ENCODE measurements around the gene TNRC6B. TPM values are rescaled to one million over a fixed set of nuclear protein-coding genes. Genes with fewer than 3 reads are reported as not detected.
"Not testable (repeated sequence)": the region's sequence is repeated elsewhere in the genome, so short reads cannot be mapped to it uniquely, and the experiment has no call there.

TNRC6B gene
- total and polyA plus RNA-seq, 2 of the 13 experiments (the other 11 are each of a cell fraction or from before 2014, with no cell fraction given): 8.9 to 13.2 TPM

- intact Hi-C loops (cut with micrococcal nuclease; ENCODE audit: unreplicated experiment): no loop called here
- 35% methylated on average over 1 of the region's 1 CpG for WGBS (ENCODE audit: low lambda C conversion rate)
- no peak for TF ChIP-seq PAX8 (CRISPR knock-in tag; IDR thresholded peaks at IDR 0.05; ENCODE audit: borderline replicate concordance)
- TF ChIP-seq YY1 (IDR thresholded peaks at IDR 0.05; ENCODE audit: insufficient read depth, insufficient replicate concordance, low read depth, low read length): no peak
- no peak for TF ChIP-seq ZNF17 (CRISPR knock-in tag; IDR thresholded peaks at IDR 0.05)
- no peak for TF ChIP-seq CBX2 (IDR thresholded peaks at IDR 0.05; ENCODE audit: low read depth, low read length)
- no peak for TF ChIP-seq CBX2 (CRISPR knock-in tag; IDR thresholded peaks at IDR 0.05; ENCODE audit: low read depth)
- TF ChIP-seq ONECUT2 (CRISPR knock-in tag; IDR thresholded peaks at IDR 0.05): no peak
- TF ChIP-seq ZNF567 (CRISPR knock-in tag; IDR thresholded peaks at IDR 0.05; ENCODE audit: borderline replicate concordance): no peak
- TF ChIP-seq CREM (IDR thresholded peaks at IDR 0.05): no peak
- TF ChIP-seq CREM (CRISPR knock-in tag; IDR thresholded peaks at IDR 0.05): no peak
- ChIA-PET CTCF (ENCODE audit: low intra/inter-chr PET ratio, low total read pairs) (no interaction called here), POLR2A (interaction anchor here (0.9 to 2.0 kb wide), 2 partner anchors 16 to 117 kb away, joined by 3 to 7 read pairs; partner anchors contain the start of gene TNRC6B)
- Histone ChIP-seq H3K4me2 (ENCODE audit: low read depth, low read length) (no peak overlapping the region), H2AFZ (ENCODE audit: low read length) (no peak overlapping the region), H3K4me3 (replicated peaks in 1 of 3; ENCODE audit: insufficient read depth in 1 of 3, low read depth in 2 of 3, low read length in 3 of 3) (no peak overlapping the region), H3K79me2 (ENCODE audit: insufficient read depth, low read length) (no peaks in the 10 kb centered on the region), H3K36me3 (replicated peaks in 1 of 2; ENCODE audit: control insufficient read depth in 1 of 2, insufficient read depth in 2 of 2, low read length in 2 of 2) (no peaks in the 10 kb centered on the region), H3K9ac (ENCODE audit: insufficient read depth, low read depth, low read length) (no peak overlapping the region), H3K4me1 (ENCODE audit: insufficient read depth, low read length) (peaks cover 7% of the 10 kb centered on the region), H3K27ac (ENCODE audit: extremely low read length, insufficient read depth, low read length) (no peak overlapping the region), H3K9me3 (ENCODE audit: low read length) (no peaks in the 10 kb centered on the region), H3K27me3 (ENCODE audit: control insufficient read depth in 1 of 2, insufficient read depth in 2 of 2, low read length in 2 of 2) (no peaks in the 10 kb centered on the region; a peak in 1 of 5 replicates), H4K20me1 (ENCODE audit: insufficient read depth, low read length) (peaks cover 13% of the 10 kb centered on the region; the same call in 1 of the 2 replicates)
- ATAC-seq (no peak), FAIRE-seq (no peak), DNase-seq (ENCODE audit: low spot score) (no peak)
- in situ Hi-C loops (cut with HindIII; ENCODE audit: extremely low pct_ligation_motif_present, low pct_unique_long_range_greater_than_20kb): no loop called here
- no TSS peak for BruUV-seq (replicated peaks)
These were observed 16.5 kb upstream of the TNRC6B start for GRCh38 chr22:40161194-40161593.

- H3K27me3 ChIP-seq (ENCODE audit: control insufficient read depth in 1 of 2, insufficient read depth in 2 of 2, low read length in 2 of 2); H3K79me2 ChIP-seq (ENCODE audit: insufficient read depth, low read length); ATAC-seq; H2AFZ ChIP-seq (ENCODE audit: low read length); H3K36me3 ChIP-seq (replicated peaks in 1 of 2; ENCODE audit: control insufficient read depth in 1 of 2, insufficient read depth in 2 of 2, low read length in 2 of 2); H3K9ac ChIP-seq (ENCODE audit: insufficient read depth, low read depth, low read length); in situ Hi-C loops (cut with HindIII; ENCODE audit: extremely low pct_ligation_motif_present, low pct_unique_long_range_greater_than_20kb); FAIRE-seq; BruUV-seq (replicated peaks); H3K4me3 ChIP-seq (replicated peaks in 1 of 3; ENCODE audit: insufficient read depth in 1 of 3, low read depth in 2 of 3, low read length in 3 of 3); H4K20me1 ChIP-seq (ENCODE audit: insufficient read depth, low read length); CTCF ChIA-PET (ENCODE audit: low intra/inter-chr PET ratio, low total read pairs); H3K4me2 ChIP-seq (ENCODE audit: low read depth, low read length); POLR2A ChIA-PET; intact Hi-C loops (cut with micrococcal nuclease; ENCODE audit: unreplicated experiment); H3K9me3 ChIP-seq (ENCODE audit: low read length); H3K4me1 ChIP-seq (ENCODE audit: insufficient read depth, low read length); DNase-seq (ENCODE audit: low spot score); H3K27ac ChIP-seq (ENCODE audit: extremely low read length, insufficient read depth, low read length): not testable (repeated sequence)
- WGBS (ENCODE audit: low lambda C conversion rate): 100% methylated on average over 2 of the region's 2 CpGs
These were observed 12.2 kb upstream of the TNRC6B start for GRCh38 chr22:40165537-40165936.
